ENCODE data around the gene HEATR5A. TPM values are rescaled to one million over a fixed set of nuclear protein-coding genes. Genes with fewer than 3 reads are reported as not detected.

The HEATR5A gene
- total and polyA plus RNA-seq, 10 of the 15 experiments (the other 5 are each of a cell fraction or from before 2014, with no cell fraction given): 5.1 to 37.1 (median 13.8) TPM

DNA sequence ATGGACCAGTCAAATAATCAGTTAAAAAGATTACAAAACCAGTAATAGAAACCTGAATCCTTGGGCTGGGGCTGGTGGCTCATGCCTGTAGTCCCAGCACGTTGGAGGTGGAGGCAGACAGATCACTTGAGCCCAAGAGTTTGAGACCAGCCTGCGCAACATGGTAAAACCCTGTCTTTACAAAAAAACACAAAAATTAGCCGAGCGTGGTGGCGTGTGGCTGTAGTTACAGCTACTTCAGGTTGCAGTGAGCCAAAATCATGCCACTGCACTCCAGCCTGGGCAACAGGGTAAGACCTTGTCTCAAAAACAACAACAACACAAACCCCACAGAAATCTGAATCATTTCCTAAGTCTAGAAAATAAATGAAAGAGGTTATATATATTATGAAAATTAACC lies 100.6 kb downstream of the HEATR5A start:
- H3K4me1 ChIP-seq (ENCODE audit: control insufficient read depth, insufficient read depth, low read length): no peaks in the 10 kb centered on the region
- H3K27me3 ChIP-seq (replicated peaks in 1 of 2; ENCODE audit: control insufficient read depth in 2 of 2, insufficient read depth in 2 of 2, low read length in 1 of 2): no peaks in the 10 kb centered on the region
- H3K36me3 ChIP-seq (ENCODE audit: control insufficient read depth in 2 of 2, insufficient read depth in 2 of 2, low read length in 1 of 2): no peaks in the 10 kb centered on the region
- ATAC-seq (no peak), FAIRE-seq (no peak), DNase-seq (ENCODE audit: low read depth, low spot score) (no peak)
- CTCF ChIA-PET: no interaction called here
- TF ChIP-seq, protein P1, sequence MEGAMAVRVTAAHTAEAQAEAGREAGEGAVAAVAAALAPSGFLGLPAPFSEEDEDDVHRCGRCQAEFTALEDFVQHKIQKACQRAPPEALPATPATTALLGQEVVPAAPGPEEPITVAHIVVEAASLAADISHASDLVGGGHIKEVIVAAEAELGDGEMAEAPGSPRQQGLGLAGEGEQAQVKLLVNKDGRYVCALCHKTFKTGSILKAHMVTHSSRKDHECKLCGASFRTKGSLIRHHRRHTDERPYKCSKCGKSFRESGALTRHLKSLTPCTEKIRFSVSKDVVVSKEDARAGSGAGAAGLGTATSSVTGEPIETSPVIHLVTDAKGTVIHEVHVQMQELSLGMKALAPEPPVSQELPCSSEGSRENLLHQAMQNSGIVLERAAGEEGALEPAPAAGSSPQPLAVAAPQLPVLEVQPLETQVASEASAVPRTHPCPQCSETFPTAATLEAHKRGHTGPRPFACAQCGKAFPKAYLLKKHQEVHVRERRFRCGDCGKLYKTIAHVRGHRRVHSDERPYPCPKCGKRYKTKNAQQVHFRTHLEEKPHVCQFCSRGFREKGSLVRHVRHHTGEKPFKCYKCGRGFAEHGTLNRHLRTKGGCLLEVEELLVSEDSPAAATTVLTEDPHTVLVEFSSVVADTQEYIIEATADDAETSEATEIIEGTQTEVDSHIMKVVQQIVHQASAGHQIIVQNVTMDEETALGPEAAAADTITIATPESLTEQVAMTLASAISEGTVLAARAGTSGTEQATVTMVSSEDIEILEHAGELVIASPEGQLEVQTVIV (IDR thresholded peaks at IDR 0.05; ENCODE audit: borderline replicate concordance, partially characterized antibody): no peak
- no peak for TF ChIP-seq POLR2AphosphoS5 (IDR thresholded peaks at IDR 0.05; ENCODE audit: low read length)
- no peak overlapping the region for H3K4me3 ChIP-seq
- H3K9me3 ChIP-seq (replicated peaks; ENCODE audit: control insufficient read depth, insufficient read depth, low read length): no peaks in the 10 kb centered on the region
- POLR2A ChIA-PET: no interaction called here
- SMC1A ChIA-PET (ENCODE audit: uncharacterized antibody, unreplicated experiment): no interaction called here
- no peaks in the 10 kb centered on the region for H3K79me2 ChIP-seq (ENCODE audit: control insufficient read depth, insufficient read depth, low read length)
- H2AFZ ChIP-seq (ENCODE audit: control insufficient read depth, low read depth, low read length): no peak overlapping the region
- in situ Hi-C loops (cut with MboI) (no loop called here), intact Hi-C loops (cut with micrococcal nuclease; ENCODE audit: unreplicated experiment) (no loop called here)
- RAD21 ChIA-PET (ENCODE audit: unreplicated experiment): no interaction called here
- H4K20me1 ChIP-seq (ENCODE audit: control insufficient read depth, insufficient read depth): no peaks in the 10 kb centered on the region
- H3K4me2 ChIP-seq (ENCODE audit: control insufficient read depth, insufficient read depth): no peak overlapping the region
- no peak overlapping the region for H3K9ac ChIP-seq (ENCODE audit: control insufficient read depth, insufficient read depth, low read length)
- no TSS peak for BruUV-seq (replicated peaks)
- 97% methylated on average over 5 of the region's 5 CpGs for WGBS (ENCODE audit: insufficient coverage, insufficient replicate concordance, low lambda C conversion rate, missing lambda C conversion rate)
- no peak overlapping the region for H3K27ac ChIP-seq (ENCODE audit: control insufficient read depth, insufficient read depth)

DNA sequence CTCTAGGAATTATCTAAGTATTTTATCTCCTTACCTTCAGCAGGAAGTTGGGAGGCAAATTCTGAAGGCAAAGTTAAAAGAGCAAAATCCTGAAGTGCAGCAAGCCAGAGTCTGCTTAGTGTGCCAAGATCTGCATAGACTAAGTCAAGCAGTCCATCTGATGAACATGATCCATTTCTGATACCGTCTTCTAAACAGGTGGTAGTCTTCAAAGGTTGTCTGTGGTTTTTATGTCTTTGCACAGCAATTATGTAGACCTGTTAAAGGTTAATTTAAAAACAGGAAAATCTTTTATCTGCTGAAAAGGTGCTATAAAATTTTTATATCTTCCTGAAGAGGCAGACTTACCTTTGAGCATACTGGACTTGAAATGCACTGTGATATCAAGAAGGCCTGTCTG lies 107.4 kb downstream of the HEATR5A start:
- H3K4me3 ChIP-seq: no peak overlapping the region
- no peak overlapping the region for H2AFZ ChIP-seq (ENCODE audit: control insufficient read depth, low read depth, low read length)
- no peaks in the 10 kb centered on the region for H3K36me3 ChIP-seq (ENCODE audit: control insufficient read depth in 2 of 2, insufficient read depth in 2 of 2, low read length in 1 of 2)
- POLR2A ChIA-PET: no interaction called here
- CTCF ChIA-PET: no interaction called here
- no peaks in the 10 kb centered on the region for H4K20me1 ChIP-seq (ENCODE audit: control insufficient read depth, insufficient read depth)
- intact Hi-C loops (cut with micrococcal nuclease; ENCODE audit: unreplicated experiment): no loop called here
- H3K9me3 ChIP-seq (replicated peaks; ENCODE audit: control insufficient read depth, insufficient read depth, low read length): no peaks in the 10 kb centered on the region
- no peak overlapping the region for H3K9ac ChIP-seq (ENCODE audit: control insufficient read depth, insufficient read depth, low read length)
- no peaks in the 10 kb centered on the region for H3K79me2 ChIP-seq (ENCODE audit: control insufficient read depth, insufficient read depth, low read length)
- SMC1A ChIA-PET (ENCODE audit: uncharacterized antibody, unreplicated experiment): no interaction called here
- no peaks in the 10 kb centered on the region for H3K4me1 ChIP-seq (ENCODE audit: control insufficient read depth, insufficient read depth, low read length)
- no peaks in the 10 kb centered on the region for H3K27me3 ChIP-seq (replicated peaks in 1 of 2; ENCODE audit: control insufficient read depth in 2 of 2, insufficient read depth in 2 of 2, low read length in 1 of 2)
- RAD21 ChIA-PET (ENCODE audit: unreplicated experiment): no interaction called here
- no peak for ATAC-seq
- H3K4me2 ChIP-seq (ENCODE audit: control insufficient read depth, insufficient read depth): no peak overlapping the region
- FAIRE-seq: no peak
- TF ChIP-seq SIX5 (IDR thresholded peaks at IDR 0.05; ENCODE audit: low read depth, low read length, severe bottlenecking) (no peak), CBX5 (IDR thresholded peaks at IDR 0.05; ENCODE audit: low read depth) (no peak), GATAD2B (conservative IDR thresholded peaks at IDR 0.05; ENCODE audit: low read depth) (no peak), STAT3 (IDR thresholded peaks at IDR 0.05; ENCODE audit: low read depth, low read length) (no peak), ESRRA (IDR thresholded peaks at IDR 0.05; ENCODE audit: low read length) (no peak), ZZZ3 (IDR thresholded peaks at IDR 0.05; ENCODE audit: control insufficient read depth, insufficient read length, low read depth) (no peak), ZNF274 (IDR thresholded peaks at IDR 0.05; ENCODE audit: insufficient read depth, insufficient read length) (no peak)
- TF ChIP-seq, protein P2, sequence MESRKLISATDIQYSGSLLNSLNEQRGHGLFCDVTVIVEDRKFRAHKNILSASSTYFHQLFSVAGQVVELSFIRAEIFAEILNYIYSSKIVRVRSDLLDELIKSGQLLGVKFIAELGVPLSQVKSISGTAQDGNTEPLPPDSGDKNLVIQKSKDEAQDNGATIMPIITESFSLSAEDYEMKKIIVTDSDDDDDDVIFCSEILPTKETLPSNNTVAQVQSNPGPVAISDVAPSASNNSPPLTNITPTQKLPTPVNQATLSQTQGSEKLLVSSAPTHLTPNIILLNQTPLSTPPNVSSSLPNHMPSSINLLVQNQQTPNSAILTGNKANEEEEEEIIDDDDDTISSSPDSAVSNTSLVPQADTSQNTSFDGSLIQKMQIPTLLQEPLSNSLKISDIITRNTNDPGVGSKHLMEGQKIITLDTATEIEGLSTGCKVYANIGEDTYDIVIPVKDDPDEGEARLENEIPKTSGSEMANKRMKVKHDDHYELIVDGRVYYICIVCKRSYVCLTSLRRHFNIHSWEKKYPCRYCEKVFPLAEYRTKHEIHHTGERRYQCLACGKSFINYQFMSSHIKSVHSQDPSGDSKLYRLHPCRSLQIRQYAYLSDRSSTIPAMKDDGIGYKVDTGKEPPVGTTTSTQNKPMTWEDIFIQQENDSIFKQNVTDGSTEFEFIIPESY (IDR thresholded peaks at IDR 0.05): no peak
- BruUV-seq (replicated peaks): no TSS peak
- in situ Hi-C loops (cut with MboI): no loop called here
- DNase-seq (ENCODE audit: low read depth, low spot score): no peak
- 100% methylated on average over 1 of the region's 1 CpG for WGBS (ENCODE audit: insufficient coverage, insufficient replicate concordance, low lambda C conversion rate, missing lambda C conversion rate)
- H3K27ac ChIP-seq (ENCODE audit: control insufficient read depth, insufficient read depth): no peak overlapping the region
